HG03039 (cell line): Measurements from ENCODE around the gene BTBD2.
"Not testable (repeated sequence)": the region's sequence is repeated elsewhere in the genome, so short reads cannot be mapped to it uniquely, and the experiment has no call there.

ENCODE experiments used
- ATAC-seq: cut with Tn5 transposase; IDR thresholded peaks from one replicate; pipeline ENCODE4 v1.9.1; 2021; ENCODE audit warnings: mild to moderate bottlenecking, moderate library complexity; ENCODE audit not compliant: unreplicated experiment

BTBD2 gene

DNA sequence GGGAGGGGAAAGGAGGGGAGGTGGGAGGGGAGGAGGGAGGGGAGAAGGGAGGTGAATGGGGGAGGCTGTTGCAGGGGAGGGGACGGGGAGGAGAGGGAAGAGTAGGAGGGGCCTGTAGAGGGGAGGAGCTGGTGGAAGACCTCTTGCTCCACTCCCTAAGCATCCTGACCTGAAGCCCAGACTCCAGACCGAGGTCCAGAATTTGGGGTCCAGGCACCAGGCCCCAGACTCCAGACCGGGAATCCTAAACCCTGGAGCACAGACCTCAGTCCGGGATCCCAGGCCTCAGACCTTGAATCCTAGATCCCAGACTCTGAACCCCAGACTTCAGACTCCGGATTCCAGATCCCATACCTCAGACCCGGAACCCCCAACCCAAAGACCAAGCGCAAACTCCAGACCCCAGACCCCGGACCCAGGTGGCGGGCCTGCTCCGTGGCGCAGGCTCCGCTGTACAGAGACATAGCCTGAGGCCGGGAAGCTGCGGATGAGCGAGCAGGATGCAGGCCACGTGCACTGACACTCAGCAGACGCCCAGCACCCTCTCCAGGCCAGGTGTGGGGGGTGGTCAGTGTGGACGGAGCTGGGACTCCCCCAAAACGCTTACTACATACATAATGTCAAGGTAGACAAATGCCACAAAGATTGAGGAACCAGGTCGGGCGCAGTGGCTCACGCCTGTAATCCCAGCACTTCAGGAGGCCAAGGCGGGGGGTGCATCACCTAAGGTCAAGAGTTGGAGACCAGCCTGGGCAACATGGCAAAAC is 710 bp upstream of the BTBD2 start:
- no peak for ATAC-seq

DNA sequence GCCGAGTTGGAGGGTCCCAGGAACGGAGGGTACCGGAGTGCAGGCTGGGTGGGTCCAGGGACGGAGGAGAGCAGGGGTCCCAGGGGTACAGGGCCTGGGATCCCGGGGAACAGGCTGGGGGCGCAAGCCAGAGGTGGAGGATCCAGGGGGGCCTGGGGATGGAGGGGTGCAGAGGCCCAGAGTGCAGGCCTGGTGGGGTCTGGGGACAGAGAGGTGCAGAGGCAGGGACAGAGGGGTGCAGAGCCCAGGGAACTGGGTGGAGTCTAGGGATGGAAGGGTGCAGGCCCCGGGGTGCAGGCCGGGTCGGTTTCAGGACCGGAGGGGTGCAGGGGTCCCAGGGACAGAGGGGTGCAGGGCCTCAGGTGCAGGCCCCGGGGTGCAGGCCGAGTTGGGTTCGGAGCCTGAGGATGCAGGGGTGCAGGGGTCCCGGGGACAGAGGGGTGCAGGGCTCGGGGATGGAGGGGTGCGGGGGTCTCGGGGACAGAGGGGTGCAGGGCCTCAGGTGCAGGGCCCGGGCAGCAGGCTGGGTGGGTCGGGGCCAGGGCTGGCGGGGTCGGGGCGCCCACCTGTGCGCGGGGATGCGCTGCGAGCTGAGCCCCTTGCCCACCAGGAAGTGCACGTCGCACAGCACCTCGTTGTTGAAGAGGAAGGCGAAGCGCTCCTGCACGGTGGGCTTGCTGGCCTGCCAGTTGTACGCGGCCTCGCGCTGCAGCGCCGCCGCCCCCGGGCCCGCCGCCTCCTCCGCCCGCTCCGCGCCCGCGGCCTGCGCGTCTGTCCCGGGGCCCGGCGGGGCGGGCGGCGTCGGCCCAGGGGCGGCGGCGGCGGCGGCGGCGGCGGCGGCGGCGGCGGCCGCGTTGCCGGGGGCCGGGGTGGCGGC is 545 bp downstream of the BTBD2 start:
- no peak for ATAC-seq

DNA sequence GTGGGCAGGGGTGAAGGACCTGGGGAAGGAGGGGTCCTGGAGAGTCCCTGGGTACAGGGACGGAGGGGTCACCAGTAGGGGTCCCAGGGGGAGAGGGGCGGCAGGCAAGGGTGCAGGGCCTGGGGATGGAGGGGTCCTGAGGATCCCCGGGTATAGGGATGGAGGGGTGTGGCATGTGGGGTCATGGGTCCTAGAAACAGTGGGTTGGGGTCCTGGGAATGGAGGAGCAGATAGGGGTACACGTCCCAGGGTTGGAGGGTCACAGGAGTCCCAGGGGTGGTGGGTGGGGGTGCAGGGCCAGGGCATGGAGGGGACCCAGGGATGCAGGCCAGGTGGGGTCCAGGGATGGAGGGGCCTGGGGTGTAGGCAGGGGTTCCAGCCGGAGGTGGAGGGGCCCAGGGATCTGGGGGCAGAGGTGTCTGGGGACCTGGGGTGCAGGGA is 1.4 kb downstream of the BTBD2 start:
- ATAC-seq: no peak

DNA sequence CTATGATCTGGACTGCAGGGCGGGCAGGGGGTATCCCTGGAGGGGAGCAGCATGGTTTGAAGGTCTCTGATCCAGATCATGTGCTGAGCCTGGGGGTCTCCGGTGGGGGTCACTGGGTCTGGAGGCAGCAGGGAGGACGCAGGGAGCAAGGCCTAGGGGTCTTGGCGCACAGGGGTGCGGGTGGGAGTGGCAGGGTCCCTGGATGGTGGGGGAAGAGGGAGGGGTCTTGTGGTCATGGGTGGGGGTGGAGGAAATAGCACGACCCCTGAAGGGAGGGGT is 1.9 kb downstream of the BTBD2 start:
- ATAC-seq: no peak

DNA sequence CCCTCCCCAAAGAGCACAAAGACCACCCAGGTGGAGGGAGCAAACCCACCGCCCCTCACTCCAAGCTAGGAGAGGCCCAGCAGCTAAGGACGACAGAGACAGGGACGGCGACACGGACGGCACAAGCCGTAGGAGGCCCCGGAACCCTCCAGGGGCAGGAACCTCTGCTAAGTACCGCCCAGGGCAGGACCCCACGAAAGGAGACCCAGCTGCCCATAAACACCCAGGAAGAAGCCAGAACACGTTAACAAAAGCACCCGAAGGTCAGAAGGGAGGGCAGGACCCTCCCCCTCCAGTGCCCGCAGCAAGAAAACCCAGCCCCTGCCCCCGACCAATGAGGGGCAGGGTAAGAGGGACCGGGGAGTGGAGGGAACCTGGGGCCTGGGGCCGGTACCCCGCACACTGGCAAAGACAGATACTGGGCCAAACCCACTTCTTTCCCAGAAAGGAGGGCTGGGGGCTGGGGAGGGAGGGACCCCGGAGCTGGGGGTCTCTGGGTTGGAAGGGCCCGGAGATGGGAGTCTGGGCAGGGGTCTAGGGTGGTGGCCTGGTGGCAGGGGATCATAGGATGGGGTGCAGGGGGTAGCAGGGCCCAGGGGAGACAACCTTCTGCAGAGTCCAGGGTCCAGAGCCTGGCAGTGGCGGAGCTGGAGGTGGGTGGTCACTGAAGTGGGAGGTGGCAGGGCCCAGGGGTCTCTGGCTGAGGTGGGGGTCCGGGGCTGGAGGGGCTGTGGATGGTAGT is 2.4 kb downstream of the BTBD2 start:
- no peak for ATAC-seq

DNA sequence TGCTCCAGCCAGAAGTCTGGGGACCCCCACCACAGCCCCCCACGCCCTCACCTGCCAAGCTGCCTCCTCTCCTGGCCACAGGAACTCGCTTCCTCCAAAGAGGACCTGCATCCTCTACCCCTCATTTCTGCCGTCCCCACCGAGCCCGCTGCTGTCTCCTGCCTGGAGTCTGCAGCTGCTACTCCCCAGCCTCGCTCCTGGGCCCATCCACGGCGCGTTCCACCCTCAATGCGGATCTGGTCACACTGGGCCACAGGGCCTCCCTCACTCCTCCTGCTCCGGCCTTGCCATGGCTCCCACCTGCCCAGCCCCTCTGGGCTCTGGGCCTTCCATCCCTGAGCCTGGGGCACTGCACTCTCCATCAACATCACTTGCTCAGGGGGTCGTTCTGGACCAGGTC is 4.3 kb downstream of the BTBD2 start:
- ATAC-seq: no peak

DNA sequence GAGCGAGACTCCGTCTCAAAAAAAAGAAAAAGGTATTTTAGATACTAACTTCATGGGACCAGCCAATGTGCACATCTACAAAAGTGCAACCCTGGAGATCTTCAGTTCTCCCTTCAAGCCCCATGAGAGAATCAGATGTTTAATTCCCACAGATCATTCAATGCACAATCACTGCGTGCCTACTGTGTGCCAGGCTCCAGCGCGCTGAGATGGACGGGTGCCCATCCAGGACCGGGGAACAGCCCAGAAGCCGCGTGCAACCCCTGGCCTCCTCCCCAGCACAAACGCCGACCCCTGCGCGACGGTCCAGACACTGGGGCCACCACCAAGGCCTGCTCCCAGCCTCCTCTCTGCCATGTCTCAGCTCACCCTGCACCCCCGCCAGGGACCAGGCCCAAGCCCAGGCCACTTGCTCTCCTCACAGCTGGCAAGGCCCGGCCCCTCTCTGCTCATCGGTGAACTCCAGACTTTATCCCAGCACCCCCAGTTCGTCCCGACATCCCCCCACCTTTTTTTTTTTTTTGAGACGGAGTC is 5.3 kb downstream of the BTBD2 start:
- no peak for ATAC-seq

DNA sequence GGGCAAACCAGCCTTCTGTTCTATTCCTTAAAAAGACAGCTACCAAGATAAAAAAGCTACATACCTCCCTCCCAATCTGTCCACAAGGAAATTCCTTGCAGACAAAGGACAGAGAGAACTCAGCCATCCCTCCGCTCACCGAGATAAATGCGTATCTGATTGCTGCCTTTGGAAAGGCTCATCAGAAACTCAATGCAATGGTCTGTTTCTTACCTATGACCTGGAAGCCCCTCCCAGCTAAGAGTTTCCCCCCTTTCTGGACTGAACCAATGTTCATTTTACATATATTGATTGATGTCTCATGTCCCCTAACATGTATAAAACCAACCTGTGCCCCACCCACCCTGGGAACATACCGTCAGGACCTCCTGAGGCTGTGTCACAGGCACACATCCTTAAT is 11.6 kb downstream of the BTBD2 start:
- no peak for ATAC-seq

DNA sequence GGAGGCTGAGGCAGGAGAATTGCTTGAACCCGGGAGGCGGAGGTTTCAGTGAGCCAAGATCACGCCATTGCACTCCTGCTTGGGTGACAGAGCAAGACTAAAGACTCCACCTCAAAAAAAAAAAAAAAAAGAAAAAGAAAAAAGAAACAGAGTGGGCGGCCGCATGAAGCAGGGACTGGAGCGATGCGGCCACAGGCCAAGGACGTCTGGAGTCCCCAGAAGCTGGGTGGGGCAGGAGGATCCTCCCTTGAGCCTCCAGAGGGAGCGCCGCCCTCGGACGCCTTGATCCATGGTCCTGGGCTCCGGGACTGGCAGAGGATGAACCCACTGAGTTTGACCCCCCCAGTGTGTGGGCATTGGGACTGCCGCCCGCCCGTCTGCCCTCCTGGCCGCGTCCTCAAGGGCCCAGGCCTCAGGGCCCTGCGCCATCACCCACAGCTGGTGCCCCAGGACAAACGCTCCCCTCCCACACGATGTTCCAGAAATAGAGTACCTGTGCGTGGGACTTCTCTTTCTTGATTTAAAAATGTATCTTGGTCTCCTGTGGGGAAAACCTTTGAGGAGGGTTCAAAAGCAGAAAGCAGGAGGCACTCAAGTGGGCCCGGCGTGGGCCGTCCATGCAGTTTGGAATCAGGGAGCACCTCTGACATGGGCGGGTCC is 15.5 kb downstream of the BTBD2 start:
- no peak for ATAC-seq

DNA sequence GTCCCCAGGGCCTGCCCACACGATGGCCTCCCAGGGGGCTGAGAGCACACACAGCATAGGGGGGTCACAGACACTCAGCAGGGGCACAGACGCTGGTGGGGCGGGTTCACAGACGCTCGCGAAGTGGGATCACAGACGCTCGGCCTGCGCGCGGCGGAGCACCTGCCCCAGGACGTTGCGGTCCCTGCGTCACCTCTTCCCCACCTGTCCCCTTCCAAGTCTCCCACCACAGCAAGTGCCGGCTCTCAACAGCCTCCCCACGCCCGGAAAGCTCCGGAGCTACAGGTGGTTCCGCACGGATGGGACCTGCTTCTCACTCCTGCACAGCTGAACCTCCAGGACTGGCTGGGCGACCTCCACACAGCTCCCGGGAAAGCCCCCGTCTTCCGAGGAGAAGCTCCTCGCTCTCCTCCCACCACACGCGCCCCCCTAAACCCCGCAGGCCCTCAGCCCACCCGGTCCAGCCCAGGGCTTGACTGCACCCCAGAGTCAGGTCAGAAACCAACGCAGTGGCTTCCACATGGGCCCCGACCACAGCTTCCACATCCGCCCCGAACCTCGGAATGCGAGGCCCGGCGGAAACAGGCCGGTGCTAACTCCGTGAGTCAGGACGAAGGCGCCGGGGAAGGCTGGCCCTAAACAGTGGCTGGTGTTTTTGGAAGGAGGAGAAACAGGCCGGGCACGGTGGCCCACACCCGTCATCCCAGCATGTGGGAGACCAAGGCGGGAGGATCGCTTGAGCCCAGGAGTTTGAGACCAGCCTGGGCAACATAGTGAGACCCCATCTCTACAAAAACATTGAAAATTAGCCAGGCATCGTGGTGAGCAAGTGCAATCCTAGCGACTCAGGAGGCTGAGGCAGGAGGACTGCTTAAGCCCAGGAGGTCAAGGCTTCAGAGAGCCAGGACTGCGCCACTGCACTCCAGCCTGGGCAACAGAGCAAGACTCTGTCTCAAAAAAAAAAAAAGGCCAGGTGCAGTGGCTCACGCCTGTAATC is 16.5 kb downstream of the BTBD2 start:
- no peak for ATAC-seq

DNA sequence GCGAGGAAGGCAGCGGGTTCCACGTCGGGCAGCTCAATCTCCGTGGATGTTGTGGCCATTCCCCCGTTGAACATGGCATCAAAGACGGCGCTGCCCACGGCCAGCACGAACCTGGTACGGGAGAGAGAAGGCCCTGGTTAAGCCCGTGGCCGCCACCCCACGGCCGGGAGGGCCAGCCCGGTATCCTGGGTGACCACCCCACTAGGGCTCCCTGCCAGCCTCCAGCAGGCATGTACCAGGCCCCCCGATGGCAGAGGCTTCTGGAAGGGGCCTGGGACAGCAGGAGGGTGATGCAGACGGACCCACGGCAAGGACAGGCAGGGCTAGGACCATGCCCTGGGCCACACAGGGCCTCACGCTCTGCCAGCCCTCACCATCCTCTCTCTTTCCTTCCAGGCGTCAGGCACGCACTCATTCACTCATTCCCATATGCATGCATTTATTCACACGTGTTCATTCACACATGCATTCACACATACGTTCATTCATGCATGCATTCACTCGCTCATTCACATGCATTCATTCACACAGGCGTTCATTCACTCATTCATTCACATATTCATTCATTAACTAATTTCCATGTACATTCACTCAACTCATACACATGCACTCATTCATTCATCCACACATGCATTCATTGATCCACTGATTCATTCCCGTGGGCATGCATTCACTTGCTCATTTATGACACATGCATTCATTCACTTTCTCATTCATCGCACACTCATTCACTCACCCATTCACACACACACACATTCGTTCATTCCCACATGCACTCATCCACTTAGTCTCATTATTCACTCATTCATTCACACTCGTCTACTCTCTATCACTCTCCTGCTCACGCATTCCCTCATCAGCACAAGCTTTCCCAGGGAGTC is 17.9 kb downstream of the BTBD2 start:
- ATAC-seq: no peak

DNA sequence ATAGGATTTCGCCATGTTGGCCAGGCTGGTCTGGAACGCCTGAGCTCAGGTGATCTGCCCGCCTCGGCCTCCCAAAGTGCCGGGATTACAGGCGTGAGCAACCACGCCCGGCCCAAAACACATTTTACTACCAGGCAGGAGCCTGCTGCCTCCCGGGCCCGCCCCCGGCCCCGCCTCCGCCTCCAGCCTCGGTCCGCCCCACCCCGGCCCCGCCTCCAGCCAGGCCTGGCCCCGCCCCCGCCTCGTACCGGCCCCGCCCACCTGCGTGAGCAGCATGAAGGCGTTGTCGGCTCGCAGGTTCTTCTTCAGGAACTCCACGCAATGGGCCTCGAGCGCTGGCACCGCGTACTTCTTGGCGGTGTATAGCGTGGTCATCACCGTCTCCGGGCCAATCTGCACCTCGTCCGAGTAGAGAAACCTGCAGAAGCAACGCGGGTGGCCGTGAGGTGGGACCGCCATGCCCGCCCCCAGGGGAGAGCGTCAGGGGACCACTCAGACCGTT is 22.7 kb downstream of the BTBD2 start:
- no peak for ATAC-seq

DNA sequence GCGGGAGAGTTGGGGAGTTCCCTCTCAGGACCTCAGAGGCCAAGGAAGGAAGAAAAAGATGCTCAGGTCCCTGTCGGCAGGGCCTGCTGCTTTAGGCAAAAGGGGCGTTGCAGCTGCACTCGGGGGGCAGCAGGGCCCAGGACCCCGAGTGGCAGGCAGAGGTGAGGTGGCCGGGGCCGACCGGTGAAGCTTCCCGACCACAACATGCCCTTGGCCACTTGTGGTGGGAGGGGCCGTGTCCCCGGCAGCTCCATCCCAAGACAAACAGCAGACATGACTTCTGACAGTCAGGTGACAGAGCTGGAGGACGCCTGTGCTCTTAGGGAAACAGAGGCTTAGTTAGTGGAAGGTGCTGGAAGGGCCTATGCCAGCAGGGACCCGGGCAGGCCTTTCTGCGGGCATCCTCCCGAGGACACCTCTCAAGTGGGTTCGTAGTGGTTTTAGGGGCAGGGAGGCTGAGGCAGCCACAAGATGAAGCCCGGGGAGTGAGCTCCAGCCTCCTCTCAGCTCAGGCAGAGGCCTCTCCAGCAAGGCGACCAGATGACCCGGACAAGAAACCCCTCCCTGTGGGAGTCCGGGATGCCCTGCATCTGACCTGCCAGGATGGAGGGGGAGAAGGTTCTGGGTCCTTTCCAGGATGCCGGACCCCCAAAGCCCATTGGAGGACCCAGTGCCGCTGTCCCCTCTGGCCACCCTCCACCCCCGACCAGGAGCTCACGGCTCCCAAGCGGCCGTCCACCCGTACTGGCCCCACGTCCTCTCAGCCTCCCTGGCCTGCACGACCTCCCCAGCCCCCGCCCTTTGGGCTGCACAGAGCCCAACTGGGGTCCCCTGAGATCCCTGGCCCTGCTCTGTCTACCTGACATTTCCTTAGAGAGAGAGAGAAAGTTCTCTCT is 24.2 kb downstream of the BTBD2 start:
- ATAC-seq: no peak

DNA sequence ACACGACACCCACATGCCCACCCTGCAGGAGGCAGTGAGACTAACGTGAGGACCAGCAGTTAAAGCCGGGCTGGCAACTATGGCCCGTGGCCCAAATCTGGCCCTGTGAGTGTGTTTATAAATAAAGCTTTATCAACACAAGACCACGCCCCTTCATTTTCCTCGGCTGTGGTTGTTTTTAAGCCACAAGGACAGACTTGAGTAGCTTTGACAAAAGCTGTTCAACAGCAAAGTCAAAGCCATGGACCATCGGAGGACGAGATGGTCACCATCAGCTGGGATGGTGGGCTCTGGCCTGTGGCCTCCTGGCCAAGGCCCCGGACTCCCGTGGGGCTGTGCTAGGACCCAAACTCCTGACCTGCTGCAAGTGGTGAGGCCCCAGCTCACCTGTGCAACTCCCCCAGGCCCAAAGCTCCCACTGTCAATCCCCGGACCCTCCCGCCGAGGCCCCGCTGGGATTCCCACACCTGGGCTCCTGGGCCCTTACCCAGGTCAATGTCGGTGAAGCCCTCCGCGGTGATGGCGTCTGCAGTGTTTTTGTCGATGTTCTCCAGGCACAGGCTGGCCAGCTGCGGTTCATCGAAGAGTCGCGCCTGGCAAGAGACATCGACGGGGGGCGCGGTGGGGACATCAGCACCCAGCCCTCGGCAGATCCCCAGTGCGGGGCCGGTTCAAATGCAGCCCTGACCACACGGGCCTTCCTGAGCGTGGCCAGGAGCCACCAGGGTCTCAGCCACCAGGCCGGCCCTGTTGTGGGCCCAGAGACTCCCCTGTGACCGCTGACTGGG is 25.1 kb downstream of the BTBD2 start:
- ATAC-seq: no peak

DNA sequence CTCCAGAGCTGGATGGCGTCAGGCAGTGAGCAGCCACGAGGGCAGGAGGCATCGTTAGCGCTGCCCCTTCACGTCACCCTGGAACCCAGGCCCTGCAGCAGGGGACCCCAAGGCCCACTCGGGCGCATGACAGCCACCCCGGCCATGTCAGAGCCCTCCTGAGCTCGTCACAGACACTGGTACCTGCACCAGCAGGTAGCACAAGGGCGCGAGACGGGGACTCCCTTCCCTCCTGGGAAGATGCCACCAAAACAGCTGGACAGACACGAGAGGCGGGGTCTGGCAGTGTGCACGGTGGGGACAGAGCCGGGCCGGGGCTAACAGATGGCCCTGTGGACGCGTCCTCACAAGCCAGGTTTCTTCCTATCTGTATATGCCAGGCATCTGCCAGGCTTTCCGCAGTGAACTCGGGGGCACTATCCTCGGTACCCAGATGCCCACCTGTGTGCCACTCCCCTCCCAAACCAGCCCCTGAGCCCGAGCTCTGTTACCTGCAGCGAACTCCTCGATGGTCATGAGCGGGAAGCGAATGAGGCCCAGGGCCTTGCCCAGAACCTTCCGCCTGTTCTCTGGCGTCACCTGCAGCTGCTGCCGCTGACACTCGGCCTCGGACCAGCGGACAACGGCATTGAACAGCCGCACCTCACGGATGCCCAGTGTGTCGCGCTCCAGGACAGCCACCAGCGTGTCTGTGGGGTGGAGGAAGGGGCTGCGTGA is 25.8 kb downstream of the BTBD2 start:
- no peak for ATAC-seq

DNA sequence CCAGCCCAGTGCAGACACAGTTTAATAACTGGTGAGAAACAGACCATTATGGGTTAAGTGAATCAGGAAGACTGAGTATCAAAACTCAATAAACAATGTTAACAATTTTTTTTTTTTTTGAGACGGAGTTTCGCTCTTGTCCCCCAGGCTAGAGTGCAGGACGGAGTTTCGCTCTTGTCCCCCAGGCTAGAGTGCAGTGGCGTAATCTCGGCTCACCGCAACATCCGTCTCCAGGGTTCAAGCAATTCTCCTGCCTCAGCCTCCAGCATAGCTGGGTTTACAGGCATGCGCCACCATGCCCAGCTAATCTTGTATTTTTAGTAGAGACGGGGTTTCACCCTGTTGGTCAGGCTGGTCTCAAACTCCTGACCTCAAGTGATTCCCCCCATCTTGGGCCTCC is 27.1 kb downstream of the BTBD2 start:
- not testable (repeated sequence) for ATAC-seq
